Measurements from ENCODE around the gene EXOSC5.

- TF ChIP-seq, protein P1, sequence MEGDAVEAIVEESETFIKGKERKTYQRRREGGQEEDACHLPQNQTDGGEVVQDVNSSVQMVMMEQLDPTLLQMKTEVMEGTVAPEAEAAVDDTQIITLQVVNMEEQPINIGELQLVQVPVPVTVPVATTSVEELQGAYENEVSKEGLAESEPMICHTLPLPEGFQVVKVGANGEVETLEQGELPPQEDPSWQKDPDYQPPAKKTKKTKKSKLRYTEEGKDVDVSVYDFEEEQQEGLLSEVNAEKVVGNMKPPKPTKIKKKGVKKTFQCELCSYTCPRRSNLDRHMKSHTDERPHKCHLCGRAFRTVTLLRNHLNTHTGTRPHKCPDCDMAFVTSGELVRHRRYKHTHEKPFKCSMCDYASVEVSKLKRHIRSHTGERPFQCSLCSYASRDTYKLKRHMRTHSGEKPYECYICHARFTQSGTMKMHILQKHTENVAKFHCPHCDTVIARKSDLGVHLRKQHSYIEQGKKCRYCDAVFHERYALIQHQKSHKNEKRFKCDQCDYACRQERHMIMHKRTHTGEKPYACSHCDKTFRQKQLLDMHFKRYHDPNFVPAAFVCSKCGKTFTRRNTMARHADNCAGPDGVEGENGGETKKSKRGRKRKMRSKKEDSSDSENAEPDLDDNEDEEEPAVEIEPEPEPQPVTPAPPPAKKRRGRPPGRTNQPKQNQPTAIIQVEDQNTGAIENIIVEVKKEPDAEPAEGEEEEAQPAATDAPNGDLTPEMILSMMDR (IDR thresholded peaks at IDR 0.05; ENCODE audit: poor library complexity), result no peak
- no peak for TF ChIP-seq EZH2 (IDR thresholded peaks at IDR 0.05; ENCODE audit: borderline replicate concordance)
These were observed 1.8 kb downstream of the EXOSC5 start for GRCh38 chr19:41395355-41395754.
